ENCODE results near the gene CCDC3.

The CCDC3 gene

DNA sequence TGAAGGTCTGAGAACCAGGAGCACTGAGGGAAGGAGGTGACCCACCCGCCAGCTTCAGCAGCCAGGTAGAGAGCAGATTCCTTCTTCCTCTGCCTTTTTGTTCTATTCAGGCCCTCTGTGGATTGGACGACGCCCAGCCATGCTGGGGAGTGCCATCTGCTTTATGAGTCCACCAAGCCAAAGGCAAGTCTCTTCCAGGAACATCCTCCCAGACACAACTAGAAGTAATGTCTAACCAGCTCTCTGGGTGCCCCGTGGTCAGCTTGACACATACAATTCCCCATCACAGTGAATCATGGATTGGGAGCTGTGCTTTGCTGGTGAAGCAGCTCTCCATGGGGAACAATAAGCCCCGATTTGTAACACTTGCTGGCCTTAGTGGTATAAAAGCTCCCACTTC lies 125.2 kb downstream of the CCDC3 start:
- TF ChIP-seq, protein P1, sequence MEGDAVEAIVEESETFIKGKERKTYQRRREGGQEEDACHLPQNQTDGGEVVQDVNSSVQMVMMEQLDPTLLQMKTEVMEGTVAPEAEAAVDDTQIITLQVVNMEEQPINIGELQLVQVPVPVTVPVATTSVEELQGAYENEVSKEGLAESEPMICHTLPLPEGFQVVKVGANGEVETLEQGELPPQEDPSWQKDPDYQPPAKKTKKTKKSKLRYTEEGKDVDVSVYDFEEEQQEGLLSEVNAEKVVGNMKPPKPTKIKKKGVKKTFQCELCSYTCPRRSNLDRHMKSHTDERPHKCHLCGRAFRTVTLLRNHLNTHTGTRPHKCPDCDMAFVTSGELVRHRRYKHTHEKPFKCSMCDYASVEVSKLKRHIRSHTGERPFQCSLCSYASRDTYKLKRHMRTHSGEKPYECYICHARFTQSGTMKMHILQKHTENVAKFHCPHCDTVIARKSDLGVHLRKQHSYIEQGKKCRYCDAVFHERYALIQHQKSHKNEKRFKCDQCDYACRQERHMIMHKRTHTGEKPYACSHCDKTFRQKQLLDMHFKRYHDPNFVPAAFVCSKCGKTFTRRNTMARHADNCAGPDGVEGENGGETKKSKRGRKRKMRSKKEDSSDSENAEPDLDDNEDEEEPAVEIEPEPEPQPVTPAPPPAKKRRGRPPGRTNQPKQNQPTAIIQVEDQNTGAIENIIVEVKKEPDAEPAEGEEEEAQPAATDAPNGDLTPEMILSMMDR (IDR thresholded peaks at IDR 0.05; ENCODE audit: low read depth, low read length), result no peak
- Histone ChIP-seq H3K27ac (no peak overlapping the region), H3K4me3 (ENCODE audit: low read depth, low read length) (no peak overlapping the region), H3K36me3 (no peaks in the 10 kb centered on the region), H3K9me3 (ENCODE audit: severe bottlenecking) (no peaks in the 10 kb centered on the region), H3K27me3 (ENCODE audit: insufficient read depth, low read depth, severe bottlenecking) (no peaks in the 10 kb centered on the region)
- DNase-seq, result no peak

DNA sequence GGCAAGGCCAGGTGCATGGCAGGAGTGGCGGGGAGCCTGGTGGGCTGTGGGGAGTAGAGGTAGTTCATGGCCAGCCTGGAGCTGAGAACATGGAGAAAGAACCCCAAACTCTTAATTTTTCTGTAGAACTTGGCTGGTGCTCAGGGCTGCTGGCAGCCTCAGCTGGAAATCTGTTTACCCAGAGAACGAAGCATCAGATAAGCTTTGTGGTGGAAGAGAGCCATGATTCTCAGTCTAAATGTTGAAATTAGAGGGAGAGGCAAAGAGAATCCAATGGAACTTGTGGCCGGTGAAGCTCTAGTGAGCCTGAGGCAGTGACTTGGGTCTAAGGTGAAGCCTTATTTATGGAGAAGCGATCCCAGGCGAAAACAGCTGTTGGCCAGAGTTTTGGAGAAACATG lies 126.4 kb downstream of the CCDC3 start:
- Histone ChIP-seq H3K9me3 (ENCODE audit: severe bottlenecking) (no peaks in the 10 kb centered on the region), H3K27ac (no peak overlapping the region), H3K27me3 (ENCODE audit: insufficient read depth, low read depth, severe bottlenecking) (no peaks in the 10 kb centered on the region), H3K36me3 (no peaks in the 10 kb centered on the region), H3K4me3 (ENCODE audit: low read depth, low read length) (no peak overlapping the region)
- DNase-seq, result no peak
- TF ChIP-seq, protein P1 (IDR thresholded peaks at IDR 0.05; ENCODE audit: low read depth, low read length), result no peak

DNA sequence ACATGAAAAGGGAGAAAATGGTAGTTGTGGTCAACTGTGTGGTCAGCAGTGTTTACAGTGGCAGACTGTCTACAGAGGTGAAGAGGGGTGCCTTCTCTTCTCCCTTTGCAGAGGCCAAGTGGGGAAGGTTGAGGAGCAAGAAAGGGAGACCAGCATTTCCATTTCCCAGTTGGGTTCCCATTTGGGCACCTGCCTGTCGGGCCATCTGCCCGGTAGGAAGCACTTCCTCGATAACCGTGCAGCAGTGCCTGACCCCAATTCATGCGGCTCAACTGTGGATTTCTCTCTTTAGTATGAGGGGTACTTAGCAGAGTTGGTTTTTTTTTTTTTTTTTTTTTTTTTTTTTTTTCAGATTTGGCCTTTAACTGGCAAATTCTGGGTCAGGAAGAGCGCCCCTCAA lies 127.0 kb downstream of the CCDC3 start:
- no peak overlapping the region for H3K27ac ChIP-seq
- TF ChIP-seq, protein P1 (IDR thresholded peaks at IDR 0.05; ENCODE audit: low read depth, low read length), result no peak

DNA sequence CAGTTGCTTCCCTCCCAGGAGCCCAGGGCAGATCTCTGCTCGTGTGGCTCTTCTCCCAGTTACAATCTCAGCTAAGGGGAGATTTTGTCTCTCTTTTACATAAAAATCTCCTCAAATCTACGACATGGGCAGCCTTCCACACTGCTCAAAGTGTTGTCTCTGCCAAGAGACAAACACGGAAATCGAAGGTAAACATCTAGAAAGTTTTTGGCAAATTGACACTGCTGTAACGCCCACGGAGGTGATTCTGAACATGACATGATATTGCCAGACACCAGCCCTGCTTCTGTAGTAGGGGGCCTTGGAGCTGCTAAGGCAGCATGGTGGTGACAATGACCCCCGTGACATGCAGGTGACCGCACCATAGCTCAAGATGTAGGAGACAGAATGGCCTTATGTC lies 128.3 kb downstream of the CCDC3 start:
- Histone ChIP-seq H3K36me3 (no peaks in the 10 kb centered on the region), H3K27ac (no peak overlapping the region), H3K9me3 (ENCODE audit: severe bottlenecking) (no peaks in the 10 kb centered on the region), H3K27me3 (ENCODE audit: insufficient read depth, low read depth, severe bottlenecking) (no peaks in the 10 kb centered on the region), H3K4me3 (ENCODE audit: low read depth, low read length) (no peak overlapping the region)
- no peak for DNase-seq
- TF ChIP-seq, protein P1 (IDR thresholded peaks at IDR 0.05; ENCODE audit: low read depth, low read length), result no peak

More for the DNA sequence above, 127.0 kb downstream of the CCDC3 start:
- H3K9me3 ChIP-seq (ENCODE audit: severe bottlenecking), result no peaks in the 10 kb centered on the region
- H3K27me3 ChIP-seq (ENCODE audit: insufficient read depth, low read depth, severe bottlenecking), result no peaks in the 10 kb centered on the region
- H3K4me3 ChIP-seq (ENCODE audit: low read depth, low read length), result no peak overlapping the region
- no peak for DNase-seq
- H3K36me3 ChIP-seq, result no peaks in the 10 kb centered on the region

DNA sequence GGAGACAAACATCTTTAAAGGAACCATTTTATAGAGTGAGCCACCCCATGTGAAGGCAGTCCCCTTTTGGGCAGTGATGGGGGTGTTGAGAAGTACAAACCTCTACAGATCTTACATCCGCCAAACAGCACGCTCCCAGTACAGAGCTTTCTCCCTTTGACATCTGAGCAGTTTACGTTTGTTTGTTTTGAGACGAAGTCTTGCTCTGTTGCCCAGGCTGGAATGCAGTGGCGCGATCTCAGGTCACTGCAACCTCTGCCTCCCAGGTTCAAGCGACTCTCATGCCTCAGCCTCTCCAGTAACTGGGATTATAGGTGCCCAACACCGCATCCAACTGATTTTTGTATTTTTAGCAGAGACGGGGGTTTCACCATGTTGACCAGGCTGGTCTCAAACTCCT lies 128.9 kb downstream of the CCDC3 start:
- TF ChIP-seq, protein P1 (IDR thresholded peaks at IDR 0.05; ENCODE audit: low read depth, low read length), result no peak
- no peak overlapping the region for H3K27ac ChIP-seq
- no peak for DNase-seq

DNA sequence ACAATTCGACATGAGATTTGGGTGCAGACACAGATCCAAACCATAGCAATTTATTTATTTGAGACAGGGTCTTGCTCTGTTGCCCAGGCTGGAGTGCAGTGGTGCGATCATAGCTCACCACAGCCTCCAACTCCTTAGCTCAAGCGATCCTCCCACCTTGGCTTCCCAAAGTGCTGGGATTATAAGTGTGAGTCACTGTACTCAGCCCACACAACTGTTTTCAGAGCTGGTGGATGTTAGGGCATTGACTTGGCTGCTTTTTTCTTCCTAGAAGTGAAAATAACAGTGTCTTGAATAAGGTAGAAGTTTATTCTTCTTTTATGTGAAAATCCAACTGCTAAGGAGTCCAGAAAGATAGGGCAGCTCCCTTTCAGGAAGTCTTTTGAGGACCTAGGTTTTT lies 132.1 kb downstream of the CCDC3 start:
- TF ChIP-seq, protein P1 (IDR thresholded peaks at IDR 0.05; ENCODE audit: low read depth, low read length), result no peak
- DNase-seq, result no peak
- H3K9me3 ChIP-seq (ENCODE audit: severe bottlenecking), result no peaks in the 10 kb centered on the region
- no peaks in the 10 kb centered on the region for H3K36me3 ChIP-seq
- H3K27me3 ChIP-seq (ENCODE audit: insufficient read depth, low read depth, severe bottlenecking), result no peaks in the 10 kb centered on the region
- H3K4me3 ChIP-seq (ENCODE audit: low read depth, low read length), result no peak overlapping the region
- no peak overlapping the region for H3K27ac ChIP-seq

More for the DNA sequence above, 128.9 kb downstream of the CCDC3 start:
- Histone ChIP-seq H3K36me3 (no peaks in the 10 kb centered on the region), H3K27me3 (ENCODE audit: insufficient read depth, low read depth, severe bottlenecking) (no peaks in the 10 kb centered on the region), H3K9me3 (ENCODE audit: severe bottlenecking) (no peaks in the 10 kb centered on the region), H3K4me3 (ENCODE audit: low read depth, low read length) (no peak overlapping the region)

All from WERI-Rb-1 (cell line).